T-helper 1 cell treated with Interleukin-12 subunit alpha and Interleukin-12 subunit beta and Interleukin-4 antibody, amounts not matched to agents 30 μg/mL and 1 μg/mL, for 36 hours (primary cell): ENCODE data around the gene CMTM2.
"Not testable (repeated sequence)": the region's sequence is repeated elsewhere in the genome, so short reads cannot be mapped to it uniquely, and the experiment has no call there.

Source experiments
- H3K27ac Mint-ChIP-seq: one replicate; pipeline ENCODE4 v1.8.0; 2021; ENCODE audit warnings: mild to moderate bottlenecking, mixed read lengths
- H3K27me3 Mint-ChIP-seq: one replicate; pipeline ENCODE4 v1.8.0; 2021; ENCODE audit warnings: low read depth, mixed read lengths
- H3K36me3 Mint-ChIP-seq: one replicate; pipeline ENCODE4 v1.8.0; 2021; ENCODE audit warnings: low read depth, mixed read lengths
- H3K4me1 Mint-ChIP-seq: one replicate; pipeline ENCODE4 v1.8.0; 2021; ENCODE audit warnings: low read depth, mixed read lengths
- H3K4me3 Mint-ChIP-seq: one replicate; pipeline ENCODE4 v1.8.0; 2021; ENCODE audit warnings: mild to moderate bottlenecking, moderate library complexity, mixed read lengths
- H3K9me3 Mint-ChIP-seq: one replicate; pipeline ENCODE4 v1.8.0; 2021; ENCODE audit warnings: mixed read lengths

CMTM2 gene

DNA sequence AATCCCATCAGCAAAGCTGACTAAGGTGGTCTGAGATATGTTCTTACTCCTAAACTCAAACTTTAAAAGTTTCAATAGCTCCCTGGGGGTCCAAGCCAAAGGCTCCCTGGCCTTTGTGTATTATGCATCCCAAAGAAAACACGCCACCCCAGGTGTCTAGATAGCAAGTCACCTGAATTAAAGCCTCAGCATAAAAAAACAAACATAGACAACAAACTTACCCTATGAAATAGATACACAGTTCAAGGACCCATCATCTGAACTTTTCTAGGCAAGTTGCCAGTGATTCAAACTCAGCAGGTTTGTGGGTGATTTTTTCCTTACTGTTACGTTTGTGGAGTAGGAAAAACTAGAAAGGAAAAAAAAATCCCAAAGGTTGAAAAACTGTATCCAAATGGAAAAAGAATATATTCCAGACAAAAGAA lies 37.8 kb downstream of the CMTM2 start:
- Mint-ChIP-seq H3K4me3 (no peak overlapping the region), H3K36me3 (peaks cover 13% of the 10 kb centered on the region), H3K4me1 (no peaks in the 10 kb centered on the region), H3K27ac (no peak overlapping the region), H3K27me3 (no peaks in the 10 kb centered on the region), H3K9me3 (no peaks in the 10 kb centered on the region)

DNA sequence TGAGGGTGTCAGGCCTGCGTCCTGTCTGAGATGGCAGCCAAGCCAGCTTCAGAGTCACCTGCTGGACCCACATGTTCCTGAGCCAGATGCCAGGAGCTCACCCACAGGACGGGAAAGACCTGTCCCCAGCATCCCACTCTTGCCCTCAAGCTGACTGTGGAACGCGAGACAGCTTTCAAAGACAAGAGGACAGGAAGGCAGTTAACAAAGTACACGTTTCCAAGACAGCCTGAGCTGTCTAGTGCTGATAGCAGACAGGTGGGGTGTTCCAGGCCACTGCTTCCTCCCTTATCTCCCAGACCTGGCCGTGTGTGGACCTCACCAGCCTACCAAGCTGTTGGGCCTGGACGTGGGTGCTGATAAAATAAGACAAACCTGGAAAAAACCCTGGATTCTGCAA lies 38.5 kb downstream of the CMTM2 start:
- Mint-ChIP-seq H3K36me3 (peaks cover 11% of the 10 kb centered on the region), H3K4me3 (no peak overlapping the region), H3K27me3 (no peaks in the 10 kb centered on the region), H3K9me3 (no peaks in the 10 kb centered on the region), H3K4me1 (no peaks in the 10 kb centered on the region), H3K27ac (no peak overlapping the region)

DNA sequence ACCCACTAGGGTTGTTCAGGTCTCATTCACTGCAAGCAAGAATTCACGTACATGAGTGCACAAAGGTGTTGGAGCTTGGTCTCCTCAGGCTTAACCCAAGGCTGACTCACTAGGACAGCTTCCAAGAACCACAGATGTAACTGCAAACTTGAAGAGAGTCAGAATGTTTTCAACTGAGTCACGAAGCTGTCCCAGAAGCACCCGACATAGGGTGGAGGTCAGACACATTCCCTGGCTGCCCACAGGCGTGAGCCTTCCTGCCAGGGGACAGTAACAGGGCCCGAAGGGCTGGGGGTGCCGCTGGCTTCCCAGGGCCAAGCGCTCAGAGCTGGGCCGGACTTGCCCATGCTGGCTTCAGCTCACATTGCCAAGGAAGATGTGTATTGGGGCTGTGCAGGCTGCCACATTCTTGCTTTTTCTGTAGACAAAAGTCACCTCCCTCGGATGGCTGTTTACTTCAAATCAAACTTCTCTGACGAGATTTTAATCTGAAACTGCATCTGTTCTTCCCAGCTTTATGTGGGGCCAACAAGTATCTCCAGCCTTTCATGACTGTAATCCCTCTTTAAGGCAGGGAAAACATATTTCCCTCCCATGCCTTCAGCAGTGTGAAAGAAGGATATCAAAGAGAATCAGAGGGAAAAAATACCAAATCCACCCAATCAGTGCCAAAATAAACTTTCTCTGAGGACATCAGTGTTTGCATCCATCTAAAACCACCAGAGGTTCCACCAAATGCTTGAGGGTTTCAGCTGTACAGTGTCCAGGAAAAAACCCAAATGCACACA lies 39.5 kb downstream of the CMTM2 start:
- Mint-ChIP-seq H3K27me3 (no peaks in the 10 kb centered on the region), H3K27ac (no peak overlapping the region), H3K4me3 (no peak overlapping the region), H3K36me3 (peaks cover 11% of the 10 kb centered on the region), H3K9me3 (no peaks in the 10 kb centered on the region), H3K4me1 (no peaks in the 10 kb centered on the region)

DNA sequence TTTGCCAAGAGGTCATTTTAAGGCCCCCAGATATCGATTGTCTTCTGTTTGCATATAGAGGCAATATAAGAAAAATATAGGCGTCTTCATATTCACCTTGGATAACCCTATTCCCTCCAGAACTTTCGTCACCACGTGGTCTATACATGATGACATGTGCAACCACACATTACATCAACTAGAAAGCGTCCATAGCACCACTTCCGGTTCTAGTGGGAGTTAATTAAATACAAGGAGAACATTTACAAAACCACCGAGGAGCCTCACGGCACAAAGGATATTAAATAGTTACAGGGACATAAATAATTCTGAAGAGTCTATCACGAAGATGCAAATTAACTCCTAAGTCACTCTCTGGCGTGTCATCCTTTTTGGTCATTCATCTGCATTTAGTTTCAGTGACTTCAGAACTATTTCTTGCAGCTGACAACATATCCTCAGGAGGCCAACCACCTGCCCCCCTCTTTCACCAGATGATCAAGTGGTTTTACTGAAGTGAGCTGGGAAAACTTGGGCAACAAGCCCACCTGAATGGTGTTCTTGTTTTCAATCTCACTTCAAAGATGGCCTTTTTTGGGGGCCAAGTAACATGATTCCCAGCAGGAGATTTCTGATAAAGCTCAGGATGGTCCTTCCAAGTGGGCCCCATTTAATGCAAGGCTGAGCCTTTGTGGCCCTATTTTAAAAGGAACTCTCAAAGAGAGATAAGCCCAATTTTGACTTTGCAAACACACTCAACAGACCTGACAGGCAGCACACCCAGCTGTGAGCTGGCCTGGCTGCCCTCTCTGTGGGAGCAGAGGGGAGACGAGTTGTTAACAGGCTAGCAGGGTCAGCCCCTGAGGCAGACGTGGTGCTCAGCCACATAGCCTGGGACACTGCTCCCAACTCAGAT lies 40.5 kb downstream of the CMTM2 start:
- H3K27ac Mint-ChIP-seq, result no peak overlapping the region
- H3K27me3 Mint-ChIP-seq, result no peaks in the 10 kb centered on the region
- no peaks in the 10 kb centered on the region for H3K9me3 Mint-ChIP-seq
- peaks cover 5% of the 10 kb centered on the region for H3K36me3 Mint-ChIP-seq
- H3K4me3 Mint-ChIP-seq, result no peak overlapping the region
- H3K4me1 Mint-ChIP-seq, result no peaks in the 10 kb centered on the region

DNA sequence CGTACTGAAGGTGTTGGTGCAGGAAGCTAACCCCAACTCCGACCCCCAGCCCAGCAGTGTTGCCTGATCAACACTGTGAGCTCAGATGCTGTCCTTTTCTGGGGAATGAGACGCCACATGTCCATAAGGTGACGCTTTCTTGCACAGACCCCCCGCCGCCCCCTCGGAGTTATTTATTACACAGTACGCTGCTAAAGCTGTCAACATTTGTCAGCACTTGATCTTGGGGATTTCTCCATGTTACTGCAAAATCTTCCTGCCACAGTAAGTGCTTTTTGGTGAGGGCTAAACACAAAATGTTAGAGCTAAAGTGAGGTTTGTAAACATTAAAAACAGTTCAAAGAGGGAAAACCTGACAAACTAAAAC lies 41.1 kb downstream of the CMTM2 start:
- Mint-ChIP-seq H3K27ac (no peak overlapping the region), H3K9me3 (no peaks in the 10 kb centered on the region), H3K27me3 (no peaks in the 10 kb centered on the region), H3K4me3 (no peak overlapping the region), H3K4me1 (no peaks in the 10 kb centered on the region), H3K36me3 (no peaks in the 10 kb centered on the region)

DNA sequence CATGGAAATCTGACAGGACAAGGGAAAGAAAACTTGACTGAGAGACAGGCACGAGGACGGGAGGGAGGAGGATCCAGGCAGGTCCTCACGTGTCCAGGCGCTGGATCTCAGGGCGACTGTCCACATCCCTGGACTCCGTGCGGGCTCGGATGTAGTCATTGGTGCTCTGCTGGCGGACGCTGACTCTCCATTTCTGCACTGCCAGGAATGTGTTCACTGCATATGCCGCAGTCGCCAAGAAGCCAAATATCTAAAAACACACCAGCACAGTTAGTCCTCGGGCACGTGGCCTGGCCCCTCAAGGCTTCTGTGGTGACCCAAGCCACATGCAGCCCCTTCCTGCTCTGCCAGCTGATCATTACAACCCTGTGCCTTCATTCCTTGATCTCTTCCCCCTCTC lies 42.7 kb downstream of the CMTM2 start:
- Mint-ChIP-seq H3K27me3 (no peaks in the 10 kb centered on the region), H3K36me3 (no peaks in the 10 kb centered on the region), H3K4me3 (no peak overlapping the region), H3K27ac (no peak overlapping the region), H3K9me3 (no peaks in the 10 kb centered on the region), H3K4me1 (no peaks in the 10 kb centered on the region)

DNA sequence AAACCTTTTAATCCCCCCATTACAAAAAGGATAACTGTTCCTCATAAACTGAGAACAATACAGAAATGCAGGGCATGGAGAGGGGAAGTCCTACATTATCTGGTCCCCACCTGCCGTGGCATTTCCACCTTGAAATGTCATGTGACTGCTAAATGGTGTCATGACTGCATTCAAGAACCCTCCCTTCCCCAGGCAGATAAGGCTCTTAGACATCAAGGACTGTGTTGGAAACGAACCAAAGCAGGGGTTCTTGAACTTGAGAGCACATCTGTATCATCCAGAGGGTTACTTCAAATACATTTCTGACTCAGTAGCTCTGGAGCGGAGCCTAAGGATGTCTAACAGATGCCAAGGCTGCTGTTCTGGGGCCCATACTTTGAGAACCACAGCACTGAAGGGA lies 43.6 kb downstream of the CMTM2 start:
- Mint-ChIP-seq H3K4me1 (no peaks in the 10 kb centered on the region), H3K27ac (no peak overlapping the region), H3K9me3 (no peaks in the 10 kb centered on the region), H3K36me3 (no peaks in the 10 kb centered on the region), H3K27me3 (no peaks in the 10 kb centered on the region), H3K4me3 (no peak overlapping the region)

DNA sequence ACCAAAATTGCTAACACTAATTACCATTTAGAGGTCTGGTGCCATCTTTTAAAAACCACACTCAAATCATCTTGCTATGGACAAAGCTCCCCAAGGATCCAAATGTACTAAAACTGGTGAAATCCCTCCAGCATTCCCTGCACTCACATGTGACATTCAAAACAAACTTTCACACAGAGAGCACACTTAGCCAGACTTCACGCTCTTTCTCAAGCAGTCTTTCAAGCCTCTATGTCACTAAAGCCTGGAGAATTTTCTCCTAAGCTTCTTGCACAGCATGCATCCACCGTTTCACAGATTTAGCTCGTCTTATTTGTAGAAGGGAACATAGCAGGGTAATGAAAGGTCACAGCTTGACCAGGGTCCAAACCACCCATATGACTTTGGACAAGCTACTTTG lies 44.5 kb downstream of the CMTM2 start:
- Mint-ChIP-seq H3K27me3 (no peaks in the 10 kb centered on the region), H3K4me1 (no peaks in the 10 kb centered on the region), H3K9me3 (no peaks in the 10 kb centered on the region), H3K4me3 (no peak overlapping the region), H3K36me3 (no peaks in the 10 kb centered on the region), H3K27ac (no peak overlapping the region)

DNA sequence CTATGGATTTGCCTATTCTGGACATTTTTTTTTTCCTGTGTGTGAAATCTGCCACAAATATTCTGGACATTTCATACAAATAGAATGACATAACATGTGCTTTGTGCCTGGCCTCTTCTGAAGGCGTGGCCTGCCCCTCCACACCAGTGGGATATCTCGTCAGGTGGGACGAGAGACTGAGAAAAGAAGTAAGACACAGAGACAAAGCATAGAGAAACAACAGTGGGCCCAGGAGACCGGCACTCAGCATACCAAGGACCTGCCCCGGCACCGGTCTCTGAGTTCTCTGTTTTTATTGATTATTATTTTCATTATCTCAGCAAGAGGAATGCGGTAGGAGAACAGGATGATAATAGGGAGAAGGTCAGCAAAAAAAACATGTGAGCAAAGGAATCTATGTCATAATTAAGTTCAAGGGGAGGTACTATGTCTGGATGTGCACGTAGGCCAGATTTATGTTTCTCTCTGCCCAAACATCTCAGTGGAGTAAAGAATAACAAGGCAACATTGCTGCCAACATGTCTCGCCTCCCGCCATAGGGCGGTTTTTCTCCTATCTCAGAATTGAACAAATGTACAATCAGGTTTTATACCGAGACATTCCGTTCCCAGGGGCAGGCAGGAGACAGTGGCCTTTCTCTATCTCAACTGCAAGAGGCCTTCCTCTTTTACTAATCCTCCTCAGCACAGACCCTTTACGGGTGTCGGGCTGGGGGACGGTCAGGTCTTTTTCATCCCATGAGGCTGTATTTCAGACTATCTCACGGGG lies 48.5 kb downstream of the CMTM2 start:
- not testable (repeated sequence) for H3K4me1 Mint-ChIP-seq, H3K9me3 Mint-ChIP-seq, H3K4me3 Mint-ChIP-seq, H3K27ac Mint-ChIP-seq, H3K36me3 Mint-ChIP-seq, H3K27me3 Mint-ChIP-seq

DNA sequence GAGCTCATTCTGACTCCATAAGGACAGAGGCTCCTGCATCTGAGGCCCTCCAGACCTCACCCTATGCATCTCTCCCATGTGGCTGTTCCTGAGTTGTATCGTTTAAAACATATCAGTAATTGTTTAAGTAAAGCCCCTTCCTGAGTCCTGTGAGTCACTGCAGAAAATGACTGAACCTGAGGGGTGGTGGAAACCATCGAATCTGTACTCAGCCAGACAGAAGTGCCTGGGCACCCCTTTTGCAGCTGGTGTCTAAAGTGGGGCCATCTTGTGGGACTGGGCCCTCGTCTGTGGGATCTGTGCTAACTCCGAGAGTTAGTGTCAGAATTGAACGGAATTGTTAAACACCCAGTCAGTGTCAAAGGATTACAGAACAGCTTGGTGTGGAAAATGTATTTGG lies 50.6 kb downstream of the CMTM2 start:
- no peaks in the 10 kb centered on the region for H3K4me1 Mint-ChIP-seq
- no peak overlapping the region for H3K27ac Mint-ChIP-seq
- H3K4me3 Mint-ChIP-seq, result no peak overlapping the region
- no peaks in the 10 kb centered on the region for H3K9me3 Mint-ChIP-seq
- H3K36me3 Mint-ChIP-seq, result no peaks in the 10 kb centered on the region
- H3K27me3 Mint-ChIP-seq, result no peaks in the 10 kb centered on the region

DNA sequence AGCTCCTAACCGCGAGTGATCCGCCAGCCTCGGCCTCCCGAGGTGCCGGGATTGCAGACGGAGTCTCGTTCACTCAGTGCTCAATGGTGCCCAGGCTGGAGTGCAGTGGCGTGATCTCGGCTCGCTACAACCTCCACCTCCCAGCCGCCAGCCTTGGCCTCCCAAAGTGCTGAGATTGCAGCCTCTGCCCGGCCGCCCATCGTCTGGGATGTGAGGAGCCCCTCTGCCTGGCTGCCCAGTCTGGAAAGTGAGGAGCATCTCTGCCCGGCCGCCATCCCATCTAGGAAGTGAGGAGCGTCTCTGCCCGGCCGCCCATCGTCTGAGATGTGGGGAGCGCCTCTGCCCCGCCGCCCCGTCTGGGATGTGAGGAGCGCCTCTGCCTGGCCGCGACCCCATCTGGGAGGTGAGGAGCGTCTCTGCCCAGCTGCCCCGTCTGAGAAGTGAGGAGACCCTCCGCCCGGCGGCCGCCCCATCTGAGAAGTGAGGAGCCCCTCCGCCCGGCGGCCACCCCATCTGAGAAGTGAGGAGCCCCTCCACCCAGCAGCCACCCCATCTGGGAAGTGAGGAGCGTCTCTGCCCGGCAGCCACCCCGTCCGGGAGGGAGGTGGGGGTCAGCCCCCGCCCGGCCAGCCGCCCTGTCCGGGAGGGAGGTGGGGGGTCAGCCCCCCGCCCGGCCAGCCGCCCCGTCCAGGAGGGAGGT lies 51.4 kb downstream of the CMTM2 start:
- H3K27me3 Mint-ChIP-seq, H3K4me1 Mint-ChIP-seq, H3K4me3 Mint-ChIP-seq, H3K27ac Mint-ChIP-seq, H3K9me3 Mint-ChIP-seq, H3K36me3 Mint-ChIP-seq: not testable (repeated sequence)

DNA sequence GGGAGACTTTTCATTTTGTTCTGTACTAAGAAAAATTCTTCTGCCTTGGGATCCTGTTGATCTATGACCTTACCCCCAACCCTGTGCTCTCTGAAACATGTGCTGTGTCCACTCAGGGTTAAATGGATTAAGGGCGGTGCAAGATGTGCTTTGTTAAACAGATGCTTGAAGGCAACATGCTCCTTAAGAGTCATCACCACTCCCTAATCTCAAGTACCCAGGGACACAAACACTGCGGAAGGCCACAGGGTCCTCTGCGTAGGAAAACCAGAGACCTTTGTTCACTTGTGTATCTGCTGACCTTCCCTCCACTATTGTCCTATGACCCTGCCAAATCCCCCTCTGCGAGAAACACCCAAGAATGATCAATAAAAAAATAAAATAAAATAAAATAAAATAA lies 52.3 kb downstream of the CMTM2 start:
- not testable (repeated sequence) for H3K9me3 Mint-ChIP-seq, H3K27ac Mint-ChIP-seq, H3K27me3 Mint-ChIP-seq, H3K4me1 Mint-ChIP-seq, H3K36me3 Mint-ChIP-seq, H3K4me3 Mint-ChIP-seq

DNA sequence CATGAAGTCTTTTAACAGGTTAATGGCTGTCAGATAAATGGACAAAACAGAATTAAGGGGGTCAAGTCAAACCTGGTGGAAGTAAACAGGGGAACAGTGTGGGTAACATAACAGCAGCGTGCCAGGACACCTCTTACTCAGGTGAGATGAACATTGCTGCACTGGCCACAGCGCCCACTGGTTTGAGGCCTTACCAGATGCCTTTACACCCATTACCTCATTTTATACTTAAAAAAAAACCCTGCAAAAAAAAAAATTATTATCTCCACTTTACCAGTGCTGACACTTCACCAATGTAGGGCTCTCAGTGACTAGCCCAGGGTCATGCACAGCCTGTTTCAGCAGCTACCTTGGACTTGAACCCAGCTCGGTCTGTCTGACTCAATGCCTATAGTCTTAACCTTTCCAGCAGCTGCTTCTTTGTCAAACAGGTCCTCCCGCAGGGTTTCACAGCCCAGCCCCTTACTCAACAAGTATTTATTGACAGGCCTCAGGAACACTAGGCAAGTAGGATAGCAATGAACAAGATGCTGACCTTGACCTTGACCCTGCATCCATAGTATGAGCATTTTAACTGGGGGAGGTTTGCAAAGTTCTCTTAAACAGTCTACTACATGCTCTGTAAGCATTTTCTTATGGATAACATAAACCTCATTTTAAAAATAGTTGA lies 55.4 kb downstream of the CMTM2 start:
- peaks cover 10% of the 10 kb centered on the region for H3K27me3 Mint-ChIP-seq
- no peaks in the 10 kb centered on the region for H3K4me1 Mint-ChIP-seq
- no peak overlapping the region for H3K4me3 Mint-ChIP-seq
- no peaks in the 10 kb centered on the region for H3K36me3 Mint-ChIP-seq
- no peak overlapping the region for H3K27ac Mint-ChIP-seq
- H3K9me3 Mint-ChIP-seq, result no peaks in the 10 kb centered on the region

DNA sequence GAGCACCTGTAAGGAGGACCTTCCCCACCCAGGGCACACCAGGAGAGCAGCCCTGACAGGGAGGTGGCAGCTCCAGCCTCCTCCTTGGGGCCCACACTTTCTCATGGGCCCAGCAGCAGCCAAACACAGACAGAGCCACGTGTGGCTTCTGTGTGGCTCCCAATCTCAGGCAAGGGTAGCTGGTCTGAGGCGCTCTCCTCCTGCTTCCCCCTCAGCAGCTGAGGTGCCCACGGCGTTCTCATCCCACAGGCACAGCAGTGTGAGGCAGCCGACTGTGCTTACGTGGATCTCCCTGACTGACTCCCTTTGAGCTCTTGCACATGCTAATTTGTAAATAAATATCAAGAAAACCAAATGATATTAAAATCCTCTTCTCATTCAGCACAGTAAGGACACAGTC lies 56.1 kb downstream of the CMTM2 start:
- Mint-ChIP-seq H3K36me3 (no peaks in the 10 kb centered on the region), H3K27me3 (peaks cover 10% of the 10 kb centered on the region), H3K27ac (no peak overlapping the region), H3K4me3 (no peak overlapping the region), H3K4me1 (no peaks in the 10 kb centered on the region), H3K9me3 (no peaks in the 10 kb centered on the region)
